Stimulated activated CD4-positive, alpha-beta T cell treated with anti-CD3 and anti-CD28 coated beads, Interleukin-12 subunit alpha, Interleukin-12 subunit beta, amount 100 ng/mL, for 4 hours (primary cell): ENCODE results near the gene BMERB1.
"Not testable (repeated sequence)": the region's sequence is repeated elsewhere in the genome, so short reads cannot be mapped to it uniquely, and the experiment has no call there.

ENCODE experiments used
- DNase-seq: peaks from one replicate; pipeline ENCODE4 v3.0.0-alpha.2; 2020

Gene BMERB1

DNA sequence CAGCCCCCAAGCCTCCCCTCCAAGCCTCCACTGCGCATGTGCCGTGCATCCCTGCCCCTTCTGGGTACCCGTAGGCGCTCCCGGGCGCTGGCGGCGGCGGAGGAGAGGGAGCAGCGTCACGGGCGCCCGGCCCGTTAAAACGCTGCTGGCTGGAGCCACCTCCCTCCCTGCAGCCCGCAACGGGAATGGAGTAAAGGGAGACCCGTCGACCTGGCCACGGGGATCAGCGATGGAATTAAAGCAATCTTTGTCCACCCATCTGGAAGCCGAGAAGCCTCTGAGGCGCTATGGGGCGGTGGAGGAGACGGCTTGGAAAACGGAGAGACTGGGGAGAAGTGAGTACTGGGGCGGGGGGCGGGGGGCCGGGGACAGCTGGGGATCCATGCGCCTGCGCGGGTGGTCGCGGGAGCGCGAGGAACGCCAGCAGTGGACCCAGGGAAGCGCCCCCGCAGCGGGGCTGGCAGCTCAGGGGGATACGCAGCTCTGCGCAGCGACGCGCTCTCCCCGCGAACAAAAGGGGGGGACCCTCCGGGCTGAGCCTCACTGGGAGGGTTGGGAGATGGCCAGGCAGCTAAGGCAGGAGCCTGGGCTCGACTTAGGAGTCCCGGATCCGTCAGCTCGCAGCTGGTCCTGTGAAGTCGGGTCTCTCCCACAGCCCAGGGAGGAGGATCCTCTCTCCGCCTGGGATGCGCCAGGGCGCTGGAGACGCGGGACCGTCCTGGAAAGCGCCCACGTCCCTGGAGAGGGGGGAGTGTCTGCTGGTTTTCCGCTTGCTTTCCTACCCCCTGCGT is at the start of gene BMERB1:
TSS of gene BMERB1 (plus strand) at position 164 of the 791 bp plus-strand sequence. CDS start at position 230, 66 bp downstream.
- peak; percentile 64 for DNase-seq

- not testable (repeated sequence) for DNase-seq
Observed at GRCh38 chr16:15388060-15388459, 46.3 kb upstream of the BMERB1 start.

DNA sequence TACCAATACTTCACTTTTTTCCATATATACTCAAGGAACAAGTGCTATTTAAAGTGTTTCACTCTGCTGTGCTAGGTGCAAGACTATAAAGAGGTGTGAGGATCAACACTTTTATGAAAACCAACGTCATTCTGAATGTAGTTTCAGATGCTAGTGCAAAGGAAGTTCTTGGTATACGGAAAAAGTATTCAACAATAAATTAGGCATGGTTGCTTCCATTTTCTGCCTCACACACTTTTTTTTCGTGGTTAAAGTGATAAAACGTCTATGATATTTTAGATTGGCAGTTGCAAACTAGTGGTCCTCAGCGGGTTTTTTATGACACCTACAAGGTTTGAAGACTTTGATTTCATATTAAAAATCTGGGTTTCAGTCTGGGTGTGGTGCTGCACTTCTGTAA is 44.5 kb upstream of the BMERB1 start:
- DNase-seq = not testable (repeated sequence)

DNA sequence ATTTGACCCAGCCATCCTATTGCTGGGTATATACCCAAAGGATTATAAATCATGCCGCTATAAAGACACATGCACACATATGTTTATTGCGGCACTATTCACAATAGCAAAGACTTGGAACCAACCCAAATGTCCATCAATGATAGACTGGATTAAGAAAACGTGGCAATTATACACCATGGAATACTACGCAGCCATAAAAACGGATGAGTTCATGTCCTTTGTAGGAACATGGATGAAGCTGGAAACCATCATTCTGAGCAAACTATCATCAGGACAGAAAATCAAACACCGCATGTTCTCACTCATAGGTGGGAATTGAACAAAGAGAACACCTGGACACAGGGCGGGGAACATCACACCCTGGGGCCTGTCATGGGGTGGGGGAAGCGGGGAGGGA is 41.4 kb upstream of the BMERB1 start:
- not testable (repeated sequence) for DNase-seq

DNA sequence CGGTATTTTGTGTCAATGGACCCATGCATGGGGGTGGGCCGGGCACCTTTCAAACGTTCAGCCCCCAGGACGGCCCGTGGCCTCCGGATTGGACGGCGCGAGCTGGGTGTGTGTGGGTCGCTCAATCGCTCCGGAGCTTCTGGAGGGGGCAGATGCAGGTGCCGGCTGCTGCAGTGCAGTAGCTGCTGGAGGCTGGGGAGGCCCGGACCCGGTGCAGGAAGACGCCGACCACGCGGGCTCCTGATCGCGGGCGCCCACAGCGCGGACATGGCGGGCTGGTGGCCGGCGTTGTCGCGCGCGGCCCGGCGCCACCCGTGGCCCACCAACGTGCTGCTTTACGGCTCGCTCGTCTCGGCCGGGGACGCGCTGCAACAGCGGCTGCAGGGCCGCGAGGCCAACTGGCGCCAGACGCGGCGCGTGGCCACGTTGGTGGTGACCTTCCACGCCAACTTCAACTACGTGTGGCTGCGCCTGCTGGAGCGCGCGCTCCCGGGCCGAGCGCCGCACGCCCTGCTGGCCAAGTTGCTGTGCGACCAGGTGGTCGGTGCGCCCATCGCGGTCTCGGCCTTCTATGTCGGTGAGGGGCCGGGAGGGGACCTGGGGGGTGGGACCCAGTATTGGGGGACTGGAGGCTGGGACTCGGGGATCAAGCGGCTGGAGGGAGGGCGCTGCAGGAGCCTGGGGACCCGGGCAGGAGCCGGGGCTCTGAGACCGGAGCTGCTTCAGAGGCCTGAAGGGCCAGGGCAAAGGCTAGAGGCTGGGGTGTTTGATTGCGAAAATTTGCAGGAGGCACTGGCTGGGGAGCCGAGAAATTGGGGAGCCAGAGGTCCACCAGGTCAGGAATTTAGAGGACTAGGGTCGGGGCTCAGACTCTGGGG is 38.5 kb upstream of the BMERB1 start, which contains the start of gene MPV17L:
TSS of gene MPV17L (plus strand) at position 124 of the 878 bp plus-strand sequence. CDS start at position 268, 144 bp downstream.
- peak; percentile 2 for DNase-seq

- not testable (repeated sequence) for DNase-seq
Observed at GRCh38 chr16:15396509-15396829, 37.9 kb upstream of the BMERB1 start.

GRCh38 chr16:15396948-15397594 is 37.3 kb upstream of the BMERB1 start:
- no peak for DNase-seq

DNA sequence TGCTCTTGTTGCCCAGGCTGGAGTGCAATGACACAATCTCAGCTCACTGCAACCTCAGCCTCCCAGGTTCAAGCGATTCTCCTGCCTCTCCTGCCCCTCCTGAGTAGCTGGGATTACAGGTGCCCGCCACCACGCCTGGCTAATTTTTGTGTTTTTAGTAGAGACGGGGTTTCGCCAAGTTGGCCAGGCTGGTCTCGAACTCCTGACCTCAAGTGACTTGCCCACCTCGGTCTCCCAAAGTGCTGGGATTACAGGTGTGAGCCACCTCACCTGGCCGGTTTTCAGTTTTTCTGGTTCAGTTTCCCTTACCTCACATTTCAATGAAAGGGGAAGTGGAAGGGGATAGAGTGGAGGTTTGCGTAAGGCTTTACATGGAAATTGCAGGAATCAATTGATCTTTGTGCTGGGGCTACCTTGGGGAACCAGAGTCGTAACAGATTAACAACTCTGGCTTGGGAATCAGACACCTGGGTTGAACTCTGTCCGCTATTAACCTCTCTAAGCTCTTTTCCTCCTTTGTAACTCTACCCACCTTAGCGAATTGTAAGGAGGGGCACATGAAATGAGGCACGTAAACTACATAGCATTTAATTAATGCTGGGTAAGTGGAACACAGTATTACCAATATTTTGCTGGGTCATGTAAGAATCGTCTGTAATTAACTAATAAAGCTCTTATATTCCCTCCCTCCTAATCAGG is 35.6 kb upstream of the BMERB1 start:
- no peak for DNase-seq

DNA sequence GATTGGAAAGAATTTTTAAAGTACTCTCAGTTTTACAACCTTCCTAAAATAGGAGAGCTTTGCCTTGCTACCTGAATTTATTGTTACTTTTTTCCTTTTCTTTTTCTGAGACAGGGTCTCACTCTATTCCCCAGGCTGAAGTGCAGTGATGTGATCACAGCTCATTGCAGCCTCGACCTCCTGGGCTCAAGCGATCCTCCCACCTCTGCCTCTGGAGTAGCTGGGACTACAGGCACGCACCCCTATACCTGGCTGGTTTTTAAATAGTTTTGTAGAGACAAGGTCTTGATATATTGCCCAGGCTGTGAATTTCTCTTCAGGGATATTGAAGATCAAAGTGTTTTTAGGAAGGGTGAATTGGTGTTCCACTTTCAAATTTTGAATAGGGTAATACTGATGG is 35.1 kb upstream of the BMERB1 start:
- no peak for DNase-seq

DNA sequence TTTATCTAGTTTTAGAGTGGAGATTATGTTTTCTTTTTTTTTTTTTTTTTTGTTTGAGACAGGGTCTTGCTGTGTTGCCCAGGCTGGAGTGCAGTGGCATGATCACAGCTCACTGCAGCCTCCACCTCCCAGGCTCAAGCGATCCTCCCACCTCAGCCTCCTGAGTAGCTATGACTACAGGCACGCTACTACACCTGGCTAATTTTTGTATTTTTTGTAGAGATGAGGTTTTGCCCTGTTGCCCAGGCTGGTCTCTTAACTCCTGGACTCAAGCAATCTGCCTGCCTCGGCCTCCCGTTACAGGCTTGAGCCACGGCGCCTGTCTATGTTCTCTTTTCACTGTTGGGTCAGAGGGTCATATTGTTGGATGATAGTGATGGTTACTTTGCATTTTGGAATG is 34.1 kb upstream of the BMERB1 start:
- DNase-seq = not testable (repeated sequence)

GRCh38 chr16:15401972-15402371 is 32.4 kb upstream of the BMERB1 start:
- no peak for DNase-seq

- no peak for DNase-seq
Observed at GRCh38 chr16:15403392-15403995, 30.9 kb upstream of the BMERB1 start.

DNA sequence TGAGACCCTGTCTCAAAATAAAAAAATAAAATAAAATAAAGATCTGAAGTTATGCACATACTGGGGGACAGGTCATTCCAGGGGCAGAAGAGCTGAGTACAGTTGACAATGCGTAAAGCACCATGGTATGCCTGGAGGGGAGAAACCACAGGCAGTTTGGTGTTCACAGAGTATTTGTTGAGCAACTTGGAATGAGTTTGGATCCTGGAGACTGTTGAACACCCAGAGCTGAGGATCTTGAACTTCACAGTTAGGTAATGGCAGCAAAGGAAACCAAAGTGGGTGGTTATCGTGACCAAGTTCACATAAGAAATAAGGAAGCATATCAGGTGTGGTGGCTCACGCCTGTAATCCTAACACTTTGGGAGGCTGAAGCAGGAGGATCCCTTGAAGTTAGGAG is 30.3 kb upstream of the BMERB1 start:
- DNase-seq = not testable (repeated sequence)

DNA sequence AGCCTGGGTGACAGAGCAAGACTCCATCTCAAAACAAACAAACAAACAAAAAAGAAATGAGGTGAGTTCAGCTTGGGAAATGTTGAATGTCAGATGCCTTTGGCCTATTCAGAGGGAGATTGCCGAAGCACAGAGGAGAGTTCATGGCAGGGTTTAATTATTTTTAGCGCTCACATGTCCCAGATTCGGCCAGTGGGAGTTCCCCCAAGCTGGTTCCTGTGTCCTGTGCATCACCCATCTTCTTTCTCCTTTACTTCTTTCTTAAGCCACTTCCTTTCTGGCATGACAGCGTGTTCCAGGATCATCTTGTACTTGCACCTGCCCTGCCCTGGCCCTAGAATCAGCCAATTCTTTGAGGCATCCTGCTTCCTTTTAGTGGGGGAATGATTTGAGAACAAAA is 29.6 kb upstream of the BMERB1 start:
- no peak for DNase-seq

GRCh38 chr16:15407756-15408155 is 26.6 kb upstream of the BMERB1 start:
- DNase-seq = not testable (repeated sequence)

GRCh38 chr16:15409476-15409875 is 24.9 kb upstream of the BMERB1 start:
- DNase-seq = not testable (repeated sequence)

DNA sequence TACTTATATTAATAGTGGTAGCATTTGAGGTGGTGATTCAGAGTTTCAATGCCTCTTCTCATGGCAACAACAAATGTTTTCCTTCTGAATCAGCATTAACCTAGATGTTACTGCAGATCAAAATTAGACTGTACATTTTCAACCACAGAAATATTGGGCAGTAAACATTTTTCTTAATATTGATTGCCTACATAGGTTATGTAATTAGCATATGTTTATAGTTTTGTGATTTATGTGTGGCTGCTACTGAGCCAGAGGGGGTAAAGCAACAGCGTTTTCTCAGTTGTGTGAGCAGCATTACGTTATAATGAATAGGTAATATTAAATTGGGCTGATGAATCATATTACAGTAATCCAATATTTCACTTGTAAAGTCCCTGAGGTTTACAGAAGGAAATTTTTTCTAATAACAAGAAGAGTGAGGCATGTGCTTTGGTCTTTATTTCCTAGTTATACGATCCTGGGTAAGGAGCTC is 18.8 kb upstream of the BMERB1 start:
- DNase-seq = no peak

GRCh38 chr16:15417197-15417596 is 17.2 kb upstream of the BMERB1 start:
- DNase-seq = no peak

DNA sequence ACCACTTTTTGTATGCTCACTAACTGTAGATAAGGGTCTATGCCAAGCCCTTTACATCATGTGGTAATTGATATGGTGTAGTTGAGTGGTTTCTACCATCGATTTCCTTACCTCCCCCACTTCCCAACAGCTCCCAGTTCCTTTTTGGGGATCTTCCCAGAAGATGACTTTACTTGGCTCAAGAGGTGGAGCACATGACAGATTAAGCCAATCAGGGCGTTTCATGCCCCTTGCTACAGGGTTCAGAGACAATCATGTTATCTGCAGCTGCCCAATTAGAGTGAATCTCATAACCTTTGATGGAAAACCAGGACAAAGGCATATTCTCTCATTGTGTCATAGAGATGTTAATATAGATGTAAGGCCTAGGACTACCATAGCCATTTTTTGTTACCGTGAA is 16.2 kb upstream of the BMERB1 start:
- DNase-seq = no peak

GRCh38 chr16:15421696-15422095 is 12.7 kb upstream of the BMERB1 start:
- not testable (repeated sequence) for DNase-seq

DNA sequence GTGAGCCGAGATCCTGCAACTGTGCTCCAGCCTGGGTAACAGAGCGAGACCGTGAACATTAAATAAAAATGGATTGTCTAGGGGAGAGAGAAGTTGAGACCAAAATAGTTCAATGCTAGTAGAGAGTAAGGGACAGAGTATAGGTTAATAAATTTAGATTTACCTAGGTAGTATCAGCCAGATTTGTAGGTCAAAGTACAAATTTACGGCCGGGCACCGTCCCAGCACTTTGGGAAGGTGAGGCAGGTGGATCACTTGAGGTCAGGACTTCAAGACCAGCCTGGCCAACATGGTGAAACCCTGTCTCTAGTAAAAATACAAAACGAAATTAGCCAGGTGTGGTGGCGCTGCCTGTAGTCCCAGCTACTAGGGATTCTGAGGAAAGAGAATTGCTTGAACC is 12.2 kb upstream of the BMERB1 start:
- no peak for DNase-seq

- no peak for DNase-seq
Observed at GRCh38 chr16:15425861-15426260, 8.5 kb upstream of the BMERB1 start.
